ENCODE results near the gene CACNA1B.
"Not testable (repeated sequence)": the region's sequence is repeated elsewhere in the genome, so short reads cannot be mapped to it uniquely, and the experiment has no call there.

Gene CACNA1B

GRCh38 chr9:137866226-137867141 lies 11.1 kb upstream of the CACNA1B start:
- DNase-seq (ENCODE audit: low spot score): no peak

- no peak for DNase-seq (ENCODE audit: low spot score)
These were observed 7.2 kb upstream of the CACNA1B start for GRCh38 chr9:137870432-137870831.

- DNase-seq (ENCODE audit: low spot score): no peak
These were observed 5.3 kb upstream of the CACNA1B start for GRCh38 chr9:137872296-137872695.

- DNase-seq (ENCODE audit: low spot score): no peak
These were observed 4.2 kb upstream of the CACNA1B start for GRCh38 chr9:137873408-137873807.

- no peak for DNase-seq (ENCODE audit: low spot score)
These were observed 3.7 kb upstream of the CACNA1B start for GRCh38 chr9:137873858-137874362.

GRCh38 chr9:137875354-137875753 lies 2.2 kb upstream of the CACNA1B start:
- no peak for DNase-seq (ENCODE audit: low spot score)

- no peak for DNase-seq (ENCODE audit: low spot score)
These were observed 1.7 kb upstream of the CACNA1B start for GRCh38 chr9:137875846-137876245.

GRCh38 chr9:137876269-137876668 lies 1.3 kb upstream of the CACNA1B start:
- no peak for DNase-seq (ENCODE audit: low spot score)

- no peak for DNase-seq (ENCODE audit: low spot score)
These were observed 698 bp upstream of the CACNA1B start for GRCh38 chr9:137876781-137877386.

- DNase-seq (ENCODE audit: low spot score): peak; percentile 98
These were observed 762 bp downstream of the CACNA1B start for GRCh38 chr9:137878146-137878941.

GRCh38 chr9:137879052-137879451 lies 1.5 kb downstream of the CACNA1B start:
- no peak for DNase-seq (ENCODE audit: low spot score)

- no peak for DNase-seq (ENCODE audit: low spot score)
These were observed 2.1 kb downstream of the CACNA1B start for GRCh38 chr9:137879566-137880150.

GRCh38 chr9:137880160-137880975 lies 2.8 kb downstream of the CACNA1B start:
- DNase-seq (ENCODE audit: low spot score): no peak

- DNase-seq (ENCODE audit: low spot score): no peak
These were observed 3.5 kb downstream of the CACNA1B start for GRCh38 chr9:137880976-137881530.

GRCh38 chr9:137881591-137882505 lies 4.3 kb downstream of the CACNA1B start:
- no peak for DNase-seq (ENCODE audit: low spot score)

GRCh38 chr9:137882506-137882821 lies 4.9 kb downstream of the CACNA1B start:
- no peak for DNase-seq (ENCODE audit: low spot score)

GRCh38 chr9:137883977-137884376 lies 6.4 kb downstream of the CACNA1B start:
- DNase-seq (ENCODE audit: low spot score): not testable (repeated sequence)

- DNase-seq (ENCODE audit: low spot score): not testable (repeated sequence)
These were observed 7.0 kb downstream of the CACNA1B start for GRCh38 chr9:137884547-137884946.

GRCh38 chr9:137885121-137885520 lies 7.5 kb downstream of the CACNA1B start:
- DNase-seq (ENCODE audit: low spot score): not testable (repeated sequence)

- not testable (repeated sequence) for DNase-seq (ENCODE audit: low spot score)
These were observed 11.0 kb downstream of the CACNA1B start for GRCh38 chr9:137888621-137889020.

All from iPS-NIHi11 (cell line).